Endodermal cell (in vitro differentiated cells): ENCODE results near the gene ARHGAP40. TPM values are rescaled to one million over a fixed set of nuclear protein-coding genes. Genes with fewer than 3 reads are reported as not detected.
A peak's percentile ranks its signal among the peaks of the same experiment; 100 is the strongest.

ENCODE experiments used
- DNase-seq: peaks from one replicate; pipeline ENCODE4 v3.0.0-alpha.2; 2017
- H3K27ac ChIP-seq: 2 replicates; pipeline ENCODE4 v1.5.1; 2013; ENCODE audit warnings: mild to moderate bottlenecking, low read depth, low read length, moderate library complexity
- H3K27me3 ChIP-seq: 2 replicates; pipeline ENCODE4 v1.6.1; 2013; ENCODE audit warnings: mild to moderate bottlenecking, low read length, moderate library complexity; ENCODE audit not compliant: insufficient read depth, control insufficient read depth, poor library complexity, severe bottlenecking
- H3K36me3 ChIP-seq: 2 replicates; pipeline ENCODE4 v1.7.0; 2013; ENCODE audit warnings: mild to moderate bottlenecking, low read length, moderate library complexity; ENCODE audit not compliant: control insufficient read depth, insufficient read depth
- H3K4me1 ChIP-seq: one replicate; pipeline ENCODE4 v1.7.0; 2013; ENCODE audit warnings: low read length; ENCODE audit not compliant: control insufficient read depth, insufficient read depth
- H3K4me3 ChIP-seq: 2 replicates; pipeline ENCODE4 v1.5.1; 2013; ENCODE audit warnings: mild to moderate bottlenecking, low read length, moderate library complexity
- H3K9ac ChIP-seq: 2 replicates; pipeline ENCODE4 v1.6.1; 2013; ENCODE audit warnings: mild to moderate bottlenecking, low read length, moderate library complexity; ENCODE audit not compliant: poor library complexity, severe bottlenecking; ENCODE audit errors: extremely low read depth
- H3K9me3 ChIP-seq: 2 replicates; pipeline ENCODE4 v1.6.1; 2013; ENCODE audit warnings: mild to moderate bottlenecking, low read length, moderate library complexity; ENCODE audit not compliant: control insufficient read depth
- H3K27ac Mint-ChIP-seq: 2 replicates; pipeline ENCODE4 v1.8.0; 2020; ENCODE audit warnings: mixed read lengths
- H3K27me3 Mint-ChIP-seq: 2 replicates; pipeline ENCODE4 v1.8.0; 2021; ENCODE audit warnings: mild to moderate bottlenecking, mixed read lengths; ENCODE audit not compliant: insufficient read depth
- H3K36me3 Mint-ChIP-seq: 2 replicates; pipeline ENCODE4 v1.8.0; 2020; ENCODE audit warnings: low read depth, mixed read lengths
- H3K4me1 Mint-ChIP-seq: 2 replicates; pipeline ENCODE4 v1.8.0; 2020; ENCODE audit warnings: mixed read lengths
- H3K4me3 Mint-ChIP-seq: 2 replicates; pipeline ENCODE4 v1.8.0; 2020; ENCODE audit warnings: mild to moderate bottlenecking, moderate library complexity, mixed read lengths
- H3K9me3 Mint-ChIP-seq: 2 replicates; pipeline ENCODE4 v1.8.0; 2020; ENCODE audit warnings: mild to moderate bottlenecking, mixed read lengths
- WGBS, 2 experiments: methylation state at CpG; one replicate each; pipeline versions ENCODE4 v1.1.5 to v1.1.7; 2013; ENCODE audit warnings: missing lambda C conversion rate in 2 of 2, mixed read lengths in 1 of 2; ENCODE audit not compliant: insufficient coverage in 1 of 2, insufficient read length in 1 of 2; 5-methylcytosine and 5-hydroxymethylcytosine counted together
- total RNA-seq, 2 donors: library from RNA; stranded (reverse); fragmentation: NEBNext Ultra II Directional in 1 of 2; extraction: Animal tissue kit (Norgen Biotek cat#: 25700) in 1 of 2; gene quantifications; 2 replicates in 1 of 2; 3 replicates in 1 of 2; pipeline ENCODE4 v1.2.1, GENCODE V29; 2021
- TF ChIP-seq, protein P1 (sequence below): fragments of 200-600 bp; sonication (generic); conservative IDR thresholded peaks from 2 replicates; pipeline ENCODE4 v1.5.0; 2021; ENCODE audit warnings: antibody characterized with exemption, mild to moderate bottlenecking

Gene ARHGAP40
- total RNA-seq, 2 donors from 2014 or later = 5.5 to 18.5 TPM

DNA sequence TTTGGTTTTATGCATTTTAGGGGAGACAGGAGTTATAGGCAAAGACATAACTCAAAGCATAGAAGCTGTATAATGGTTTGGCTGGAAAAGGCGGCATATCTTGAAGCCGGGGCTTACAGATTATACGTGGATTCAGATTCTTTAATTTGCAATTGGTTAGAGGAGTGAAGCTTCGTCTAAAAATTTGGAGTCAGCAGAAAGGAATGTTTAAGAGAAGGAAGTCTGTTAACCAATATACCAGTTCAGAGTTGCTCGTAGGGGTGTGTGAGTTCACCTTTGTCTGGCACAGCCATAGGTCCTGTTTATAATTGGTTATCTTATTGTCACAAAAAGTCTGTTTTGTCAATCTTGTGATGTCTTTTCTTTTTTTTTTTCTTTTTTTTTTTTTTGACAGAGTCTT is 8.9 kb downstream of the ARHGAP40 start:
- WGBS, 2 experiments = 87 to 88% methylated on average over 5 of the region's 5 CpGs
- no peak overlapping the region for H3K9ac ChIP-seq
- no peak overlapping the region for H3K4me3 ChIP-seq
- no peaks in the 10 kb centered on the region for H3K9me3 ChIP-seq
- H3K27me3 ChIP-seq = no peaks in the 10 kb centered on the region
- H3K4me1 Mint-ChIP-seq = peaks cover 40% of the 10 kb centered on the region
- H3K4me3 Mint-ChIP-seq = no peak overlapping the region
- H3K27ac Mint-ChIP-seq = peak overlapping the region; percentile 1
- H3K27me3 Mint-ChIP-seq = no peaks in the 10 kb centered on the region
- peaks cover 20% of the 10 kb centered on the region for H3K4me1 ChIP-seq
- H3K36me3 ChIP-seq = peaks cover under 1% of the 10 kb centered on the region
- H3K36me3 Mint-ChIP-seq = peaks cover 19% of the 10 kb centered on the region
- H3K9me3 Mint-ChIP-seq = no peaks in the 10 kb centered on the region
- TF ChIP-seq, protein P1, sequence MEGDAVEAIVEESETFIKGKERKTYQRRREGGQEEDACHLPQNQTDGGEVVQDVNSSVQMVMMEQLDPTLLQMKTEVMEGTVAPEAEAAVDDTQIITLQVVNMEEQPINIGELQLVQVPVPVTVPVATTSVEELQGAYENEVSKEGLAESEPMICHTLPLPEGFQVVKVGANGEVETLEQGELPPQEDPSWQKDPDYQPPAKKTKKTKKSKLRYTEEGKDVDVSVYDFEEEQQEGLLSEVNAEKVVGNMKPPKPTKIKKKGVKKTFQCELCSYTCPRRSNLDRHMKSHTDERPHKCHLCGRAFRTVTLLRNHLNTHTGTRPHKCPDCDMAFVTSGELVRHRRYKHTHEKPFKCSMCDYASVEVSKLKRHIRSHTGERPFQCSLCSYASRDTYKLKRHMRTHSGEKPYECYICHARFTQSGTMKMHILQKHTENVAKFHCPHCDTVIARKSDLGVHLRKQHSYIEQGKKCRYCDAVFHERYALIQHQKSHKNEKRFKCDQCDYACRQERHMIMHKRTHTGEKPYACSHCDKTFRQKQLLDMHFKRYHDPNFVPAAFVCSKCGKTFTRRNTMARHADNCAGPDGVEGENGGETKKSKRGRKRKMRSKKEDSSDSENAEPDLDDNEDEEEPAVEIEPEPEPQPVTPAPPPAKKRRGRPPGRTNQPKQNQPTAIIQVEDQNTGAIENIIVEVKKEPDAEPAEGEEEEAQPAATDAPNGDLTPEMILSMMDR = no peak
- H3K27ac ChIP-seq = no peak overlapping the region
- DNase-seq = no peak

DNA sequence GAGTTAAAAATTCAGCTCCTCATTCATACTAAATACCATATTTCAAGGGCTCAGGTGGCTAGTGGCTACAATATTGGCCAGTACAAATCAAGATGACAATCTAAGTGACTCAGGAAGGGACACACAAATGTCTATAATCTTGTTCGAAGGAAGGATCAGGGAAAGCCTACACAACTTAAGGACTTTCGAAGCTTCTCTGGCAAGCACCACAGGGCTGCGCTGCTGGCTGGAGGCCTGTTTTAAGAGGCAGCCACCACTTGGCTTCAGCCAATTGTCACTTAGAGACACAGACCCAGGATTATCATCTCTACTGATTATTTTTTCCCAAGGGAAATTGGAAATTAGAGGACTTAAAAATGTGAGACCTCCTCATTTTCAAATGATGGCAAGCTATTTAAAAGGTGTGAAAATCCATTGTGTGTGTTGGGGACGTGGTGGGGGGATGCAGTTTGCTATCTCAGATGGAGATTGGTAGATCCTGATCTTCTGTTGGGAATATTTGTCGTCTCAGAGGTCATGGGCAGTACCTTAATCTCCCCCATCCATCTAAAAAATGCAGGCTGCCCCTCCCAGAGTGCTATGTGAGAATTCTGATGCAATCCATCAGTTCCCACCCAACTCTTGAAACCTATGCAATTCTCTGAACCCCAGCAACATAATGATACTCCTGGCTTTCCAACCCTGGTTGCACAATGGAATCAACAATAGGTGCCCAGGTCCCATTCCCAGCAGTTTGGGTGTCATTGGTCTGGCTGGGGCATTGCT is 11.3 kb downstream of the ARHGAP40 start:
- TF ChIP-seq, protein P1 = peak; percentile 25
- Histone ChIP-seq H3K9ac (no peak overlapping the region), H3K27ac (no peak overlapping the region), H3K4me1 (peaks cover 5% of the 10 kb centered on the region), H3K27me3 (no peaks in the 10 kb centered on the region), H3K9me3 (no peaks in the 10 kb centered on the region), H3K36me3 (peaks cover 11% of the 10 kb centered on the region), H3K4me3 (no peak overlapping the region)
- DNase-seq = peak; percentile 77
- no peak overlapping the region for H3K4me3 Mint-ChIP-seq
- peak overlapping the region; percentile 69 for H3K27ac Mint-ChIP-seq
- 44 to 80% methylated on average over 3 to 5 of the region's 5 CpGs for WGBS, 2 experiments
- peaks cover 37% of the 10 kb centered on the region for H3K4me1 Mint-ChIP-seq
- H3K9me3 Mint-ChIP-seq = peaks cover 1% of the 10 kb centered on the region
- no peaks in the 10 kb centered on the region for H3K27me3 Mint-ChIP-seq
- H3K36me3 Mint-ChIP-seq = peaks cover 28% of the 10 kb centered on the region

GRCh38 chr20:38615283-38615682 is 13.7 kb downstream of the ARHGAP40 start:
- no peaks in the 10 kb centered on the region for H3K27me3 ChIP-seq
- H3K4me3 ChIP-seq = no peak overlapping the region
- Mint-ChIP-seq H3K9me3 (peaks cover 1% of the 10 kb centered on the region), H3K4me3 (no peak overlapping the region), H3K27me3 (no peaks in the 10 kb centered on the region), H3K4me1 (peaks cover 31% of the 10 kb centered on the region), H3K27ac (no peak overlapping the region), H3K36me3 (peaks cover 38% of the 10 kb centered on the region)
- peaks cover 5% of the 10 kb centered on the region for H3K4me1 ChIP-seq
- peaks cover 11% of the 10 kb centered on the region for H3K36me3 ChIP-seq
- no peak overlapping the region for H3K9ac ChIP-seq
- TF ChIP-seq, protein P1 = no peak
- no peaks in the 10 kb centered on the region for H3K9me3 ChIP-seq
- H3K27ac ChIP-seq = no peak overlapping the region
- 88 to 94% methylated on average over 9 to 15 of the region's 15 CpGs for WGBS, 2 experiments
- no peak for DNase-seq
